Colon (tissue), 2 donors: Measurements from ENCODE around the gene CYTH3.
"Not testable (repeated sequence)": the region's sequence is repeated elsewhere in the genome, so short reads cannot be mapped to it uniquely, and the experiment has no call there.

Source experiments
- FAIRE-seq: peaks from 2 replicates; lab custom pipeline; 2012; peaks lifted over from hg19 to GRCh38; lab: Jason Lieb, UNC
- donor health status: control.
- donor health status: control.

Gene CYTH3, protein sequence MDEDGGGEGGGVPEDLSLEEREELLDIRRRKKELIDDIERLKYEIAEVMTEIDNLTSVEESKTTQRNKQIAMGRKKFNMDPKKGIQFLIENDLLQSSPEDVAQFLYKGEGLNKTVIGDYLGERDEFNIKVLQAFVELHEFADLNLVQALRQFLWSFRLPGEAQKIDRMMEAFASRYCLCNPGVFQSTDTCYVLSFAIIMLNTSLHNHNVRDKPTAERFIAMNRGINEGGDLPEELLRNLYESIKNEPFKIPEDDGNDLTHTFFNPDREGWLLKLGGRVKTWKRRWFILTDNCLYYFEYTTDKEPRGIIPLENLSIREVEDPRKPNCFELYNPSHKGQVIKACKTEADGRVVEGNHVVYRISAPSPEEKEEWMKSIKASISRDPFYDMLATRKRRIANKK

GRCh38 chr7:6272481-6273323 is at the start of gene CYTH3:
TSS of gene CYTH3 (minus strand) at chr7:6272624. CDS start at chr7:6272507, 117 bp downstream.
- no peak for FAIRE-seq

- FAIRE-seq: no peak
These were observed 48.4 kb upstream of the CYTH3 start for GRCh38 chr7:6320791-6321190.

GRCh38 chr7:6317797-6318438 is 45.5 kb upstream of the CYTH3 start:
- no peak for FAIRE-seq

DNA sequence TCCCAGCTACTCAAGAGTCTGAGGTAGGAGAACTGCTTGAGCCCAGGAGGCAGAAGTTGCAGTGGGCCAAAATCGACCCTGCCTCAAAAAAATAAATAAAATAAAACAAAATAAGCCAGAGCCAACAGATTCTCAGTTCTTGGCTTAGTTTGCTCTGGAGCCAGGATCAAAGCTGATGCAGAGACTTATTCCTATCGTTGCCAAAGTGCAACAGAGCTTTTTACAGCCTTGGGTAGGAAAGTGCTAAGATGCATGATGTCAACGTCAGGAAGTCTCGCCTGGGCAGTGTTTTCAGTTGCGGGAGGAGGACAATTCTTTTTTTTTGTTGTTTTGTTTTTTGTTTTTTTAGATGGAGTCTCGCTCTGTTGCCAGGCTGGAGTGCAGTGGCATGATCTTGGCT is 43.8 kb upstream of the CYTH3 start:
- FAIRE-seq: no peak

GRCh38 chr7:6315746-6316145 is 43.3 kb upstream of the CYTH3 start:
- FAIRE-seq: no peak

GRCh38 chr7:6310271-6310993 is 38.0 kb upstream of the CYTH3 start:
- no peak for FAIRE-seq

GRCh38 chr7:6307762-6308161 is 35.3 kb upstream of the CYTH3 start:
- no peak for FAIRE-seq

GRCh38 chr7:6306471-6306870 is 34.0 kb upstream of the CYTH3 start:
- no peak for FAIRE-seq

DNA sequence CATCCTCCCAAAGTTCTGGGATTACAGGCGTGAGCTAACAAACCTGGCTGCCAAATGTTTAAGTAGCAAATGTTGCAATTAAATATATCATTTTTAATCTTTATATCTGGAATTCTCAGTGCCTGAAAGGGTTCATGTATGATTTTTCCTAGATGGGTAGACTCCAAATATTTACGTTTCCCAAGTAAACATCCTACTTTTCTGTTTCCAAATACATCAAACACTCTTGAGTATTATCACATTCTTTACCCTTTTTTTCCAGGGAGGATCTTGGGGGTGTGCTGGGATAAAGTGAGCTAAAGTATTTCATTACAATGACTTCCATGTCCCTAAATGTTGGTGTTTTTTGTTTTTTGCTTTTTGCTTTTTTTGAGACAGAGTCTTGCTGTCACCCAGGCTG is 32.9 kb upstream of the CYTH3 start:
- no peak for FAIRE-seq

DNA sequence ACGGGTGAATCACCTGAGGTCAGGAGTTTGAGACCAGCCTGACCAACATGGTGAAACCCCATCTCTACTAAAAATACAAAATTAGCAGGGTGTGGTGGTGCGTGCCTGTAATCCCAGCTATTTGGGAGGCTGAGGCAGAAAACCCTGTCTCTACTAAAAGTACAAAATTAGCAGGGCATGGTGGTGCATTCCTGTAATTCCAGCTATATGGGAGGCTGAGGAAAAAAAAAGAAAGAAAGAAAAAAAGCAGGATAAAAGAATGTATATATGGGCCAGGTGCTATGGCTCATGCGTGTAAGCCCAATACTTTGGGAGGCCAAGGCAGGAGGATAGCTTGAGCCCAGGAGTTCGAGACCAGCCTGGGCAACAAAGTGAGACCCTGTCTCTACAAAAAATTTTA is 29.0 kb upstream of the CYTH3 start:
- FAIRE-seq: not testable (repeated sequence)

- FAIRE-seq: no peak
These were observed 27.4 kb upstream of the CYTH3 start for GRCh38 chr7:6299774-6300173.

DNA sequence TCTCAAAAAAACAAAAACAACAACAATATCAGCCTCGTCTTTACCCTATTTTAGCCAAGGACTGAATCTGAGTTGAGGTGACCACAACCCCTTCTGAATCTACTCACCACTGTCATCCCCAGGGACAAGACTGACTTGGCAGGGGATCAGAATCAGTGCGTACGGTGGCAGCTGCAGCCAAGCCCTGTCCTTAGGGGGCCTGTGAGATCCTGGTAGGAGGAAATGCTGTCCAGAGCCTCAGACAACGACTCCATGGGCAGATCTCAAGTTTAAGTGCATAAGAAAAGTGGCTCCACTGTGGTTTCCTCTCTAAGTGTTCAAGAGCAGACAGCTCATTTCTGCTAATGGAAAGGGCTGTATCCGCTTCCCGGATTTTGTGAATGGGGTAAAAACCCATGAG is 22.4 kb upstream of the CYTH3 start:
- FAIRE-seq: no peak

GRCh38 chr7:6293202-6293601 is 20.8 kb upstream of the CYTH3 start:
- FAIRE-seq: no peak

GRCh38 chr7:6291941-6292340 is 19.5 kb upstream of the CYTH3 start:
- not testable (repeated sequence) for FAIRE-seq

DNA sequence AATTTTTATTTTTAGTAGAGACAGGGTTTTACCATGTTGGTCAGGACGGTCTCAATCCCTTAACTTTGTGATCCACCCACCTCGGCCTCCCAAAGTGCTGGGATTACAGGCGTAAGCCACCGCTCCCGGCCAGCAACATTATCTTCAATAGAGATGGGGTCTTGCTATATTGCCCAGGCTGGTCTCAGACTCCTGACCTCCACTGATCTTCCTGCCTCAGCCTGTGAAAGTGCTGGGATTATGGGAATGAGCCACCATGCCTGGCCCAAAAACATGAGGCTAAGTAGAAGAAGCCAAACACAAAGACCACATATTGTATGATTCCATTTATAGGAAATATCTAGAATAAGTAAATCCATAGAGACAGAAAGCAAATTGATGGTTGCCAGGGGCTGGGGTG is 19.1 kb upstream of the CYTH3 start:
- FAIRE-seq: no peak

DNA sequence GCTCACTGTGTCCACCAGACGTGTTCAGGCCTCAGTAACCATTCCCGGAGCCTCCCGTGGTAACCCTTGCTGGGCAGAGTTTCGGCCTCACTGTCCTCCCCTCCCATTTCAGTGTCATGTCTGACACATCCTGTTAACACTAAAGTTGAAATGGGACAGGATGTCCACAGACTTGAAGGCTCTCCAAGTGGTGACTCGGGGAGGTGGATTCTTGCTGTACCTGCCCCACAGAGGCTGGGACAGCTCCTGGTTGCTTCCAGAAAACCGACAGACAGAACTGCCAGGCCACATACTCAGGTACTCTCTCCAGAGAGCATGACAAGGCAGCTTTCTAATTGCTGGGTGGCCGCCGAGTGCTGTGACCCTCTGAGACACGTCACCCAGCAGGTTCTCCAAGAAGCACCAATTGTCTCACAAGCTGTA is 17.9 kb upstream of the CYTH3 start:
- no peak for FAIRE-seq

DNA sequence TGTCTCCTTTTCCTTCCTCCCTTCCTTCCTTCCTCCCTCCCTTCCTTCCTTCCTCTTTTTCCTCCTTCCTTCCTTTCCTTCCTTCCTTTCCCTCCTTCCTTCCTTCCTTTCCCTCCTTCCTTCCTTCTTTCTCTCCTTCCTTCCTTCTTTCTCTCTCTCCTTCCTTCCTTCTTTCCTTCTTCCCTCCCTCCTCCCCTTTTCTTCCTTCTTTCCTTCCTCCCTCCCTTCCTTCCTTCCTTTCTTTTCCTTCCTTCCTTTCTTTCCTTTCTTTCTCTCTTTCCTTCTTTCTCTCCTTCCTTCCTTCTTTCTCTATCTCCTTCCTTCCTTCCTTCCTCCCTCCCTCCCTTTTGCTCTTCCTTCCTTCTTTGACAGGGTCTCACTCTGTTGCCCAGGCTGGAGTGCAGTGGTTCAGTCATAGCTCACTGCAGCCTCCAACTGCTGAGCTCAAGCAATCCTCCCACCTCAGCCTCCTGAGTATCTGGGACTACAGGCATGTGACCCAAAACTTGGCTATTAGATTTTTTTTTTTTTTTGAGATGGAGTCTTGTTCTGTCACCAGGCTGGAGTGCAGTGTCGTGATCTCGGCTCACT is 15.9 kb upstream of the CYTH3 start:
- no peak for FAIRE-seq

DNA sequence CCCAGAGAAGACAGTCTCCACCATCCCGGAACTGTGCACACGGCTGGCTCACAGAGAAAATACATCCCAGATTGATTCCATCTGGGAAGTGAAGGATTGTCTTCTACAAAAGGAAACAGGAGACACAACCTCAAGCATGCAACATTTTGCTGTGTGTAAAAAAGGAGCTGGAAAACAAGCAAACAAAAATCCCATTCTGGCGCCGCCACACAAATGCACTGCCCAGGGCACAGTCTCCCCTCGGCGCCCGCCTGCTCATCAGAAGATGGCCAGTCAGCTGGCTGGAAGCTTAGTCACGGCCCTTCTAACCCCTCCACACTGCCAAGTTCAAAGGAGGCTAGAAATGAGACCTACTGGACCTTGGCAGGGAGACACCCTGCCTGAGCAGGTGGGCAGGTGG is 14.1 kb upstream of the CYTH3 start:
- no peak for FAIRE-seq

GRCh38 chr7:6284461-6285360 is 12.3 kb upstream of the CYTH3 start:
- no peak for FAIRE-seq

DNA sequence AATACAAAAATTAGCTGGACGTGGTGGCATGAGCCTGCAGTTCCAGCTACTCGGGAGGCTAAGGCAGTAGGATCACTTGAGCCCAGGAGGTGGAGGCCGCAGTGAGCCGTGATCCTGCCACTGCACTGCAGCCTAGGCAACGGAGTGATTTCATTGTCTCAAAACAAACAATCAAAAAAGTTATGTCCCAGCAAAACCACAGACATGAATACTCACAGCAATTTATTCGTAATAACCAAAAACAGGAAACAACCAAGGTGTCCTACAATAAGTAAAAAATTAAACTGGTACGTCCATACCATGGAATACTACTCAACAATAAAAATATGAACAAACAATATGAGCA is 11.6 kb upstream of the CYTH3 start:
- no peak for FAIRE-seq
